Limb (tissue), 2 donors: Measurements from ENCODE around the gene NUDT14.

ENCODE experiments used
- DNase-seq, 2 donors: peaks; one replicate each; pipeline ENCODE4 v3.0.0-alpha.2; 2016; ENCODE audit errors: extremely low spot score in 2 of 2

NUDT14 gene

GRCh38 chr14:105180592-105181548, at the start of gene NUDT14:
Gene NUDT14, minus strand, starts transcription at chr14:105181312. Its CDS starts 103 bp downstream, at chr14:105181209.
- DNase-seq, result peak in 1 of 2 donors; percentile 88

GRCh38 chr14:105229099-105229655, 48.1 kb upstream of the NUDT14 start:
- DNase-seq, result no peak

GRCh38 chr14:105228562-105228961, 47.5 kb upstream of the NUDT14 start:
- no peak for DNase-seq

GRCh38 chr14:105227346-105227745, 46.2 kb upstream of the NUDT14 start:
- DNase-seq, result no peak

GRCh38 chr14:105226198-105226597, 45.1 kb upstream of the NUDT14 start:
- DNase-seq, result no peak

- no peak for DNase-seq
Measured at GRCh38 chr14:105224845-105225570, 43.9 kb upstream of the NUDT14 start.

- DNase-seq, result no peak
Measured at GRCh38 chr14:105223770-105224544, 42.8 kb upstream of the NUDT14 start.

GRCh38 chr14:105223260-105223659, 42.1 kb upstream of the NUDT14 start:
- no peak for DNase-seq

GRCh38 chr14:105221598-105222178, 40.6 kb upstream of the NUDT14 start:
- DNase-seq, result no peak

GRCh38 chr14:105220699-105221597, 39.8 kb upstream of the NUDT14 start:
- DNase-seq, result no peak

GRCh38 chr14:105219753-105220152, 38.6 kb upstream of the NUDT14 start:
- DNase-seq, result no peak

- no peak for DNase-seq
Measured at GRCh38 chr14:105219043-105219612, 38.0 kb upstream of the NUDT14 start.

- no peak for DNase-seq
Measured at GRCh38 chr14:105218611-105219010, 37.5 kb upstream of the NUDT14 start.

GRCh38 chr14:105217774-105218173, 36.7 kb upstream of the NUDT14 start:
- DNase-seq, result no peak

- no peak for DNase-seq
Measured at GRCh38 chr14:105216490-105217247, 35.6 kb upstream of the NUDT14 start.

GRCh38 chr14:105215602-105216001, 34.5 kb upstream of the NUDT14 start:
- no peak for DNase-seq

- DNase-seq, result no peak
Measured at GRCh38 chr14:105214324-105214915, 33.3 kb upstream of the NUDT14 start.

GRCh38 chr14:105213361-105213760, 32.2 kb upstream of the NUDT14 start:
- DNase-seq, result no peak
